Keratinocyte (primary cell): ENCODE results near the gene GHRHR.

Source experiments
- CTCF ChIP-seq, 3 experiments: IDR thresholded peaks in 1 of 3; conservative IDR thresholded peaks in 1 of 3; optimal IDR thresholded peaks in 1 of 3; 2 replicates in 2 of 3; 3 replicates in 1 of 3; pipeline versions ENCODE3 to v1.5.1; 2011; ENCODE audit warnings: low read length in 3 of 3, mild to moderate bottlenecking in 3 of 3, moderate library complexity in 2 of 3, control low read depth in 1 of 3, inconsistent platforms in 1 of 3; ENCODE audit not compliant: insufficient read depth in 2 of 3; ENCODE audit errors: extremely low read depth in 1 of 3
- EZH2 ChIP-seq: IDR thresholded peaks from one replicate; pipeline ENCODE4 v1.6.1; 2012; ENCODE audit warnings: inconsistent platforms, mild to moderate bottlenecking, low read length, moderate library complexity

- no peak for TF ChIP-seq CTCF (optimal IDR thresholded peaks at IDR 0.05 in 1 of 3, IDR thresholded peaks at IDR 0.05 in 1 of 3, conservative IDR thresholded peaks at IDR 0.05 in 1 of 3; ENCODE audit: extremely low read depth in 1 of 3, insufficient read depth in 2 of 3, low read length in 3 of 3)
- no peak for TF ChIP-seq EZH2
Observed at GRCh38 chr7:31002256-31002655, 38.5 kb downstream of the GHRHR start.
